Thyroid gland (tissue), 4 donors: ENCODE results near the gene PHLPP1. TPM values are rescaled to one million over a fixed set of nuclear protein-coding genes. Genes with fewer than 3 reads are reported as not detected.

Experiments
- DNase-seq, 2 donors: peaks; one replicate each; pipeline ENCODE4 v3.0.0-alpha.2; 2019
- H3K27ac ChIP-seq, 3 donors: fragments of 200-600 bp; sonication (generic); 1 replicate in 2 of 3; 2 replicates in 1 of 3; pipeline ENCODE4 v1.5.1; 2016 to 2019; ENCODE audit warnings: mild to moderate bottlenecking in 1 of 3, moderate library complexity in 1 of 3
- H3K27me3 ChIP-seq: fragments of 200-600 bp; sonication (generic); one replicate; pipeline ENCODE4 v1.5.1; 2019
- H3K36me3 ChIP-seq, 2 donors: fragments of 200-600 bp; sonication (generic); one replicate each; pipeline ENCODE4 v1.5.1; 2016 to 2019
- H3K4me1 ChIP-seq, 2 donors: fragments of 200-600 bp; sonication (generic); one replicate each; pipeline ENCODE4 v1.5.1; 2017 to 2019
- H3K4me3 ChIP-seq, 3 donors: fragments of 200-600 bp; sonication (generic); replicated peaks in 1 of 3; 1 replicate in 2 of 3; 2 replicates in 1 of 3; pipeline ENCODE4 v1.5.1; 2016; ENCODE audit warnings: mild to moderate bottlenecking in 1 of 3
- H3K9me3 ChIP-seq: fragments of 200-600 bp; sonication (generic); one replicate; pipeline ENCODE4 v1.5.1; 2017
- CTCF ChIP-seq, 6 experiments: fragments of 200-600 bp in 3 of 6; fragments of 450-650 bp in 3 of 6; sonication (generic) in 3 of 6; IDR thresholded peaks; one replicate each; pipeline ENCODE4 v1.5.1; 2016 to 2019; ENCODE audit warnings: antibody characterized with exemption in 6 of 6, mild to moderate bottlenecking in 2 of 6, inconsistent platforms in 1 of 6, moderate library complexity in 1 of 6
- POLR2A ChIP-seq, 2 donors: fragments of 450-650 bp; IDR thresholded peaks; one replicate each; pipeline ENCODE4 v1.6.1; 2017; ENCODE audit warnings: antibody characterized with exemption in 2 of 2, mild to moderate bottlenecking in 2 of 2, moderate library complexity in 1 of 2
- WGBS, 2 donors: methylation state at CpG; one replicate each; pipeline ENCODE4 v1.1.5; 2017; 5-methylcytosine and 5-hydroxymethylcytosine counted together
- intact Hi-C: fragments of 100-400 bp; cut with DNase I; formaldehyde crosslinking; loops from one replicate; pipeline ENCODE4 v1.15.1; 2023
- total RNA-seq, 4 donors: library from RNA; depleted of rRNA; stranded (reverse); fragments of >200 nt; gene quantifications; one replicate each; pipeline ENCODE4 v1.2.3, GENCODE V29; 2016

Gene PHLPP1
- total RNA-seq, result 10 to 100 TPM; 14.6 to 22.7 (median 20.4) TPM

GRCh38 chr18:62715436-62715758, at the start of gene PHLPP1:
Gene PHLPP1 (plus strand): TSS chr18:62715541. CDS start chr18:62715684, 143 bp downstream.
- 0% methylated on average over 7 of the region's 46 CpGs; no CpG with 5 or more reads in 1 of the 2 donors for WGBS, 2 donors
- Histone ChIP-seq H3K36me3 (no peaks in the 10 kb centered on the region), H3K27me3 (no peaks in the 10 kb centered on the region), H3K4me3 (peak within 1 kb of the TSS; percentile 51 to 79 (median 74)), H3K4me1 (peaks cover 4 to 13% of the 10 kb centered on the region in 2 donors), H3K9me3 (no peaks in the 10 kb centered on the region), H3K27ac (peak within 1 kb of the TSS; percentile 91 to 94 (median 94))
- no peak for DNase-seq
- TF ChIP-seq POLR2A (IDR thresholded peaks at IDR 0.05) (peak; percentile 72 to 89), CTCF (IDR thresholded peaks at IDR 0.05) (no peak)
- intact Hi-C loops, result no loop called here

GRCh38 chr18:62669225-62669624, 46.1 kb upstream of the PHLPP1 start:
- DNase-seq, result no peak
- peaks cover 0 to 11% of the 10 kb centered on the region in 2 donors for H3K4me1 ChIP-seq
- H3K36me3 ChIP-seq, result no peaks in the 10 kb centered on the region
- no peaks in the 10 kb centered on the region for H3K9me3 ChIP-seq
- H3K4me3 ChIP-seq, result no peak overlapping the region
- WGBS, 2 donors, result 92 to 93% methylated on average over 1 of the region's 1 CpG
- no peaks in the 10 kb centered on the region for H3K27me3 ChIP-seq
- no peak overlapping the region for H3K27ac ChIP-seq
- intact Hi-C loops, result no loop called here
- TF ChIP-seq CTCF (IDR thresholded peaks at IDR 0.05) (no peak), POLR2A (IDR thresholded peaks at IDR 0.05) (no peak)

GRCh38 chr18:62670573-62670972, 44.8 kb upstream of the PHLPP1 start:
- 96 to 99% methylated on average over 2 of the region's 2 CpGs for WGBS, 2 donors
- TF ChIP-seq POLR2A (IDR thresholded peaks at IDR 0.05), result no peak
- no peak for TF ChIP-seq CTCF (IDR thresholded peaks at IDR 0.05)
- intact Hi-C loops, result no loop called here
- no peaks in the 10 kb centered on the region for H3K36me3 ChIP-seq
- no peak overlapping the region for H3K27ac ChIP-seq
- H3K9me3 ChIP-seq, result no peaks in the 10 kb centered on the region
- H3K4me1 ChIP-seq, result peaks cover 0 to 11% of the 10 kb centered on the region in 2 donors
- no peak for DNase-seq
- H3K27me3 ChIP-seq, result no peaks in the 10 kb centered on the region
- no peak overlapping the region for H3K4me3 ChIP-seq

- no peak for DNase-seq
- H3K27me3 ChIP-seq, result no peaks in the 10 kb centered on the region
- H3K4me3 ChIP-seq, result no peak overlapping the region
- no peak overlapping the region for H3K27ac ChIP-seq
- intact Hi-C loops, result no loop called here
- TF ChIP-seq CTCF (IDR thresholded peaks at IDR 0.05) (no peak), POLR2A (IDR thresholded peaks at IDR 0.05) (no peak)
- H3K4me1 ChIP-seq, result peaks cover 0 to 11% of the 10 kb centered on the region in 2 donors
- H3K36me3 ChIP-seq, result no peaks in the 10 kb centered on the region
- 39 to 44% methylated on average over 2 of the region's 2 CpGs for WGBS, 2 donors
- H3K9me3 ChIP-seq, result no peaks in the 10 kb centered on the region
Observed at GRCh38 chr18:62672600-62672999, 42.7 kb upstream of the PHLPP1 start.

- Histone ChIP-seq H3K36me3 (no peaks in the 10 kb centered on the region), H3K4me3 (no peak overlapping the region), H3K27ac (no peak overlapping the region), H3K27me3 (no peaks in the 10 kb centered on the region), H3K9me3 (no peaks in the 10 kb centered on the region), H3K4me1 (no peaks in the 10 kb centered on the region)
- TF ChIP-seq CTCF (IDR thresholded peaks at IDR 0.05) (no peak), POLR2A (IDR thresholded peaks at IDR 0.05) (no peak)
- WGBS, 2 donors, result 73 to 82% methylated on average over 9 of the region's 9 CpGs
- intact Hi-C loops, result no loop called here
- DNase-seq, result no peak
Observed at GRCh38 chr18:62678847-62679485, 36.4 kb upstream of the PHLPP1 start.
